Midbrain (tissue), 1 donor: Measurements from ENCODE around the gene ENTPD7.
"Not testable (repeated sequence)": the region's sequence is repeated elsewhere in the genome, so short reads cannot be mapped to it uniquely, and the experiment has no call there.

ENCODE experiments used
- DNase-seq: peaks from one replicate; lab custom pipeline; 2025; lab: John Stamatoyannopoulos, UW

The ENTPD7 gene

DNA sequence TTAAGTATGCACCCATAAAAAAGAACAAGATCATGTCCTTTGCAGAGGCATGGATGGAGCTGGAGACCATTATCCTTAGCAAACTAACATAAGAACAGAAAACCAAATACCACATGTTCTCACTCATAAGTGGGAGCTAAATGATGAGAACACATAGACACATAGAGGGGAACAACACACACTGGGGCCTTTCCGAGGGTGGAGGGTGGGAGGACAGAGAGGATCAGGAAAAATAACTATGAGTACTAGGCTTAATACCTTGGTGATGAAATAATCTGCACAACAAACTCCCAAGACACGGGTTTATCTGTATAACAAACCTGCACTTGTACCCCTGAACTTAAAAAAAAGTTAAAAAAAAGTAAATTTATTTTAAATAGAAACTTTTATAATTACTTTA is 86.9 kb downstream of the ENTPD7 start:
- not testable (repeated sequence) for DNase-seq

DNA sequence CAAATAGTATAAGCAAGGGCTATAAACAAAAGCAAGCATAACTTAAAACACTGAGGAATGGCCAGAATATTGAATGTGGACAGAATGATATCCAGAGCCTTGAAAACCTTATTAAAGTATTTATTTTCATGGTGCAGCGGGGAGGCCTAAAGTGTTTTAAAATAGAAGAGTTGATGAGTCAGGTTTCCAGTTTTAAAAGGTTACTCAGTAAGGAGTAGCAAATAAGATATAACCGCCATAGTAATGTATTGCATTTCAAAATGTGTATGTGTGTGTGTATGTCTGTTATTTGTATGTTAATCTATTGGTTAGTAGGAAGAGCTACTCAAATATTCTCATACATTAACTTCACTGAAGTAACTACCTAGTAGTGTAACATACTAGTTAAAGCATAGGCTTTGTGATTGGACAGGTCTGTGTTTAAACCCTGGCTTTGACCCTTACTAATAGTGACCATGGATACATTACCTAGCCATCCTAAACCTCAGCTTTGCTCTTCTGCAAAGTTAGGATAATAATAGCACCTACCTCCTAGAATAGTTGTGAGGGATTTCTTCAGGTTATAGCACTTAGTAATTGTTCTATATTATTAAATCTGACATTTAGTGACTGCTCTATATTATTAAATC is 89.6 kb downstream of the ENTPD7 start:
- DNase-seq, result no peak

- no peak for DNase-seq
Measured at GRCh38 chr10:99750641-99751040, 91.3 kb downstream of the ENTPD7 start.

GRCh38 chr10:99754670-99755069 is 95.4 kb downstream of the ENTPD7 start:
- DNase-seq, result no peak
